Measurements from ENCODE around the gene FBLN2. TPM values are rescaled to one million over a fixed set of nuclear protein-coding genes. Genes with fewer than 3 reads are reported as not detected.

FBLN2 gene
- total and polyA plus RNA-seq, 2 donors = 12.2 to 15.3 TPM

- peaks cover 0 to 5% of the 10 kb centered on the region in 2 donors for H3K9me3 ChIP-seq (ENCODE audit: control insufficient read depth in 2 of 2, insufficient read depth in 1 of 2, low read length in 1 of 2)
- no peak overlapping the region for H3K4me3 ChIP-seq (ENCODE audit: low read length in 2 of 2)
- WGBS = 84% methylated on average over 18 of the region's 18 CpGs
- peaks cover 0 to 14% of the 10 kb centered on the region in 2 donors for H3K27me3 ChIP-seq (ENCODE audit: control insufficient read depth in 2 of 2, insufficient read depth in 1 of 2, low read length in 1 of 2)
- DNase-seq (ENCODE audit: low read depth in 6 of 9, low spot score in 9 of 9) = no peak
- no peaks in the 10 kb centered on the region for H3K36me3 ChIP-seq (ENCODE audit: control insufficient read depth in 2 of 2, insufficient read depth in 2 of 2, low read length in 1 of 2)
- no peaks in the 10 kb centered on the region for H3K4me1 ChIP-seq (ENCODE audit: control insufficient read depth in 2 of 2, insufficient read depth in 2 of 2, low read length in 2 of 2)
- no peak overlapping the region for H3K27ac ChIP-seq (ENCODE audit: low read depth in 1 of 2, low read length in 1 of 2)
These were observed 118.1 kb downstream of the FBLN2 start for GRCh38 chr3:13666781-13667709.

DNA sequence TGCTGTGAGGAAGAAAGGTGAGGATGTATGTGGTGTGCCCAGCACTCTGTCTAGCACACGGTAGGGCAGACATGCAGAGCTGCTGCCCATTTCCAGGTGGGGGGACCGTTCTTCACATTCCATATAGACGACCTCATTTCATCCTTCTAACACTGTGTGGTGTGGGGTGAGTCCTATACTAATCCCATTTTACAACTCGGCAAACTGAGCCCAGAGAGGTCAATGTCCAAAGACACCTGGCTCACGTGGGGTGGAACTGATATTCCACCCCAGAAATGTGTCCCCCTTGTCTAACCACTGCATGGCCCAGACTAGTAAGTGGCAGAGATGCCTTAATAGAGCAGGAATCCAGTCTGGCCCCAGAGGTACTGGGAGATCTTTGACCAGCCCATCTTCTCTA, 119.2 kb downstream of the FBLN2 start:
- 83% methylated on average over 5 of the region's 5 CpGs for WGBS
- no peaks in the 10 kb centered on the region for H3K4me1 ChIP-seq (ENCODE audit: control insufficient read depth in 2 of 2, insufficient read depth in 2 of 2, low read length in 2 of 2)
- peaks cover 0 to 14% of the 10 kb centered on the region in 2 donors for H3K27me3 ChIP-seq (ENCODE audit: control insufficient read depth in 2 of 2, insufficient read depth in 1 of 2, low read length in 1 of 2)
- H3K4me3 ChIP-seq (ENCODE audit: low read length in 2 of 2) = no peak overlapping the region
- no peak overlapping the region for H3K27ac ChIP-seq (ENCODE audit: low read depth in 1 of 2, low read length in 1 of 2)
- no peak for DNase-seq (ENCODE audit: low read depth in 6 of 9, low spot score in 9 of 9)
- peaks cover 0 to 5% of the 10 kb centered on the region in 2 donors for H3K9me3 ChIP-seq (ENCODE audit: control insufficient read depth in 2 of 2, insufficient read depth in 1 of 2, low read length in 1 of 2)
- H3K36me3 ChIP-seq (ENCODE audit: control insufficient read depth in 2 of 2, insufficient read depth in 2 of 2, low read length in 1 of 2) = no peaks in the 10 kb centered on the region

DNA sequence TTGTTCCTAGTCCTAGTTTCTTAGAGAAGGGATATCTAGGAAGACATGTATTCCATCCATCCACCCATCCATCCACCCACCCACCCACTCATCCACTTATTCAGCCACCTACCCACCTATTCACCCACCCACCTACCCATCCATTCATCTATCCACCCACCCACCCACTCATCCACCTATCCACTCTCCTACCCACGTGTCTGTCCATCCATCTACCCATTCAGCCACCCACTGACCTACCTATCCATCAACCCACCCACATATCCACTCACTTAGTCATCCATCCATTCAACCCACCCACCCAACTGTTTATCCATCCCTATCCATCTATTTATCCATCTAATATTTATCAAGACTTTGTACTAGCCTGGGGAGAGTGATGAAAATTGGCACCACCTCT, 120.5 kb downstream of the FBLN2 start:
- Histone ChIP-seq H3K9me3 (ENCODE audit: control insufficient read depth in 2 of 2, insufficient read depth in 1 of 2, low read length in 1 of 2) (peaks cover 0 to 5% of the 10 kb centered on the region in 2 donors), H3K4me1 (ENCODE audit: control insufficient read depth in 2 of 2, insufficient read depth in 2 of 2, low read length in 2 of 2) (no peaks in the 10 kb centered on the region), H3K4me3 (ENCODE audit: low read length in 2 of 2) (no peak overlapping the region), H3K27ac (ENCODE audit: low read depth in 1 of 2, low read length in 1 of 2) (no peak overlapping the region), H3K36me3 (ENCODE audit: control insufficient read depth in 2 of 2, insufficient read depth in 2 of 2, low read length in 1 of 2) (no peaks in the 10 kb centered on the region), H3K27me3 (ENCODE audit: control insufficient read depth in 2 of 2, insufficient read depth in 1 of 2, low read length in 1 of 2) (peaks cover 0 to 8% of the 10 kb centered on the region in 2 donors)
- DNase-seq (ENCODE audit: low read depth in 6 of 9, low spot score in 9 of 9) = no peak
- 70% methylated on average over 1 of the region's 1 CpG for WGBS

- H3K4me1 ChIP-seq (ENCODE audit: control insufficient read depth in 2 of 2, insufficient read depth in 2 of 2, low read length in 2 of 2) = no peaks in the 10 kb centered on the region
- peaks cover 0 to 5% of the 10 kb centered on the region in 2 donors for H3K9me3 ChIP-seq (ENCODE audit: control insufficient read depth in 2 of 2, insufficient read depth in 1 of 2, low read length in 1 of 2)
- H3K27ac ChIP-seq (ENCODE audit: low read depth in 1 of 2, low read length in 1 of 2) = no peak overlapping the region
- WGBS = 92% methylated on average over 4 of the region's 4 CpGs
- no peak overlapping the region for H3K4me3 ChIP-seq (ENCODE audit: low read length in 2 of 2)
- H3K36me3 ChIP-seq (ENCODE audit: control insufficient read depth in 2 of 2, insufficient read depth in 2 of 2, low read length in 1 of 2) = no peaks in the 10 kb centered on the region
- DNase-seq (ENCODE audit: low read depth in 6 of 9, low spot score in 9 of 9) = no peak
- H3K27me3 ChIP-seq (ENCODE audit: control insufficient read depth in 2 of 2, insufficient read depth in 1 of 2, low read length in 1 of 2) = peaks cover 0 to 6% of the 10 kb centered on the region in 2 donors
These were observed 121.4 kb downstream of the FBLN2 start for GRCh38 chr3:13670292-13670691.

DNA sequence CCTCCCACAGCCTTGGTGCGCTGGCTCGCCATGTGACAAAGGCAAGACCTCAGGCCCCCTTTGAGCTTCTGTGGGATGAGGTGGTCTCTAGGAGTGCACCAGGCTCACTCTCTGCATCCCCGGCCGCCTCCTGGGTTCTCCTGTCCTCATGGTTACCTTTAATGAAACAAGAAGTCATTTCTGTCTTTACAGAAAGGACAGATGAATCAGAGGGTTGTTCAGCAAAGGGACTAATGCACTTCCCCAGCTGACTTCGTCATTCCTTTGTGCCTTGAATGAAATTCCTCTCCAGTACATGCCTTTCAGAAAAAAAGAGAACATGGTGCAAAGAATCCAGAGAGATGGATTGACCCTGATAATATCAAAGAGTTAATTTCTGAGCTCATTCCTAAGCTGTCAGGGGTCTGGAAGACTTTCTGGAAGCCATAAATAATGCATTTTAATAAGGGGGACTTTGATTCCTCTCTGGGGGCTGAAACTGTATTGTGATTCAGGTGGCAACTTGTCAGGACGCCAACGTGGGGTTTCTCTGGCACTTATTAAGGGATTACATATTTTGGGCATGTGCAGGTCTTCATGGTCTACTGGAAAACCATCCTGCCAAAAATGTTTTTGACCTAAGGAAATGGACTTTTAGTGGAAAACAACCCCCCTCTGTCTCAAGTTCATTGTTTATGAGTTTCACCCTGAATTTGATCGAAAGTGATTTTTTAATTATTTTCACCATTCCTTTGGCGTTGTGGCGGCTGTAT, 122.7 kb downstream of the FBLN2 start:
- H3K27me3 ChIP-seq (ENCODE audit: control insufficient read depth in 2 of 2, insufficient read depth in 1 of 2, low read length in 1 of 2) = peaks cover 0 to 6% of the 10 kb centered on the region in 2 donors
- H3K36me3 ChIP-seq (ENCODE audit: control insufficient read depth in 2 of 2, insufficient read depth in 2 of 2, low read length in 1 of 2) = no peaks in the 10 kb centered on the region
- H3K27ac ChIP-seq (ENCODE audit: low read depth in 1 of 2, low read length in 1 of 2) = no peak overlapping the region
- no peaks in the 10 kb centered on the region for H3K4me1 ChIP-seq (ENCODE audit: control insufficient read depth in 2 of 2, insufficient read depth in 2 of 2, low read length in 2 of 2)
- no peak overlapping the region for H3K4me3 ChIP-seq (ENCODE audit: low read length in 2 of 2)
- 84% methylated on average over 10 of the region's 10 CpGs for WGBS
- no peak for DNase-seq (ENCODE audit: low read depth in 6 of 9, low spot score in 9 of 9)
- H3K9me3 ChIP-seq (ENCODE audit: control insufficient read depth in 2 of 2, insufficient read depth in 1 of 2, low read length in 1 of 2) = peaks cover 0 to 5% of the 10 kb centered on the region in 2 donors

DNA sequence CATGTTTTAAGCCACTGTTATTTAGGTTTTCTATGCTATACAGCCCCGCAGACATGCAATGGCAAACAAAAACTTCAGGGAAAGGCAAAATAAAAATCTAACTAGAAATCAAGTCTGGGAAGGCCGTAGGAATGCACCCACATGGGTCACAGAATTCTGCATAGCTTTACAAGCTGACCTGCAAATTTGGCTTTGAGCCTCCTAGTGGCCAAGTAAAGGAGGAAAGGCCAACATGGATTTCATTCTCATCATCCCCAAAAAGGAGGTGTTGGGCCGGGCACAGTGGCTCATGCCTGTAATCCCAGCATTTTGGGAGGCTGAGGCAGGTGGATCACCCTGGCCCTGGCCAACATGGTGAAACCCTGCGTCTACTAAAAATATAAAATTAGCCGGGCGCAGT, 124.3 kb downstream of the FBLN2 start:
- H3K4me3 ChIP-seq (ENCODE audit: low read length in 2 of 2) = no peak overlapping the region
- peaks cover 0 to 5% of the 10 kb centered on the region in 2 donors for H3K9me3 ChIP-seq (ENCODE audit: control insufficient read depth in 2 of 2, insufficient read depth in 1 of 2, low read length in 1 of 2)
- peaks cover 0 to 6% of the 10 kb centered on the region in 2 donors for H3K27me3 ChIP-seq (ENCODE audit: control insufficient read depth in 2 of 2, insufficient read depth in 1 of 2, low read length in 1 of 2)
- H3K4me1 ChIP-seq (ENCODE audit: control insufficient read depth in 2 of 2, insufficient read depth in 2 of 2, low read length in 2 of 2) = no peaks in the 10 kb centered on the region
- WGBS = 94% methylated on average over 6 of the region's 6 CpGs
- H3K36me3 ChIP-seq (ENCODE audit: control insufficient read depth in 2 of 2, insufficient read depth in 2 of 2, low read length in 1 of 2) = no peaks in the 10 kb centered on the region
- H3K27ac ChIP-seq (ENCODE audit: low read depth in 1 of 2, low read length in 1 of 2) = no peak overlapping the region
- no peak for DNase-seq (ENCODE audit: low read depth in 6 of 9, low spot score in 9 of 9)

DNA sequence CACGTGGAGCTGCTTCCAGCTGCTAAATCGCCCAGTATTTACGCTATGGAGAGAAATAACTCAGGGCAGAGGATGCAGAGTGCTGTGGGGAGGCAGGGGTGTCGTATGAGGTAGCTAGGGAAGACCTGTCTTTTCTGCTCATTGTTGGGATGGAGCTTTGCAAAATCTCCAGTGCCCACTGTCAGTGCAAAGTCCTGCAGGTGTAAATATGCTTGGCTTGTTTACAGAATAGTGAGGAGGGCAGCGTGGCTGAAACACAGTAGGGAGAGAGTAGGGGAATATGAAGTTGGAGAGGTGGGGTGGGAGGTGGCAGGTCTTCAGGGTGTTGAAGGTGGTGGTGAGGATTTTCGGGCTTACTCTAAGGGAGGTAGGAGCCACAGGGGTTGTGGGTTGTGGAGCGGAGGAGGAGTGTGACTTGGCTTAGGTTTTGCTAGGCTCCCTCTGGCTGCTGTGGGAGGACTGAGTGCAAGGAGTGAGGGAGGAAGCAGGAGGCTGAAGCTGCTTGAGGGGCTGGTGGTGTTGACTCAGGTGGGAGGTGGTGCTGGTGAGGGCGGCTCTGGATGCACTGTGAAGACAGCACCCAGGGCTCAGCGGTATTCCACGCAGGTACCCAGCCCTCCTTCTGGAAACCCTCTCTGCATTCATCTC, 125.7 kb downstream of the FBLN2 start:
- H3K36me3 ChIP-seq (ENCODE audit: control insufficient read depth in 2 of 2, insufficient read depth in 2 of 2, low read length in 1 of 2) = no peaks in the 10 kb centered on the region
- WGBS = 86% methylated on average over 10 of the region's 10 CpGs
- H3K9me3 ChIP-seq (ENCODE audit: control insufficient read depth in 2 of 2, insufficient read depth in 1 of 2, low read length in 1 of 2) = peaks cover 0 to 5% of the 10 kb centered on the region in 2 donors
- peaks cover 0 to 4% of the 10 kb centered on the region in 2 donors for H3K27me3 ChIP-seq (ENCODE audit: control insufficient read depth in 2 of 2, insufficient read depth in 1 of 2, low read length in 1 of 2)
- DNase-seq (ENCODE audit: low read depth in 6 of 9, low spot score in 9 of 9) = no peak
- no peaks in the 10 kb centered on the region for H3K4me1 ChIP-seq (ENCODE audit: control insufficient read depth in 2 of 2, insufficient read depth in 2 of 2, low read length in 2 of 2)
- no peak overlapping the region for H3K4me3 ChIP-seq (ENCODE audit: low read length in 2 of 2)
- H3K27ac ChIP-seq (ENCODE audit: low read depth in 1 of 2, low read length in 1 of 2) = no peak overlapping the region

GRCh38 chr3:13676356-13677017, 127.6 kb downstream of the FBLN2 start:
- Histone ChIP-seq H3K4me1 (ENCODE audit: control insufficient read depth in 2 of 2, insufficient read depth in 2 of 2, low read length in 2 of 2) (no peaks in the 10 kb centered on the region), H3K36me3 (ENCODE audit: control insufficient read depth in 2 of 2, insufficient read depth in 2 of 2, low read length in 1 of 2) (no peaks in the 10 kb centered on the region), H3K9me3 (ENCODE audit: control insufficient read depth in 2 of 2, insufficient read depth in 1 of 2, low read length in 1 of 2) (no peaks in the 10 kb centered on the region), H3K4me3 (ENCODE audit: low read length in 2 of 2) (no peak overlapping the region), H3K27me3 (ENCODE audit: control insufficient read depth in 2 of 2, insufficient read depth in 1 of 2, low read length in 1 of 2) (peaks cover 0 to 2% of the 10 kb centered on the region in 2 donors), H3K27ac (ENCODE audit: low read depth in 1 of 2, low read length in 1 of 2) (no peak overlapping the region)
- DNase-seq (ENCODE audit: low read depth in 6 of 9, low spot score in 9 of 9) = no peak
- 88% methylated on average over 9 of the region's 9 CpGs for WGBS
